Caco-2 (cell line): Measurements from ENCODE around the gene NETO2. TPM values are rescaled to one million over a fixed set of nuclear protein-coding genes. Genes with fewer than 3 reads are reported as not detected.
"Not testable (repeated sequence)": the region's sequence is repeated elsewhere in the genome, so short reads cannot be mapped to it uniquely, and the experiment has no call there.

Source experiments
- BruUV-seq: library from RNA; stranded (reverse); fragments of 400-500 nt; replicated peaks from 2 replicates; lab custom pipeline; 2021; lab: Mats Ljungman, UMichigan
- CTCF ChIA-PET: fragments of 300-600 bp; sonication (Branson Sonifier 250); formaldehyde crosslinking; loops from one replicate; lab custom pipeline; 2022; ENCODE audit warnings: antibody characterized with exemption; lab: Charles Lee
- POLR2A ChIA-PET: fragments of 300-600 bp; sonication (Branson Sonifier 250); formaldehyde crosslinking; loops from one replicate; lab custom pipeline; 2022; ENCODE audit warnings: antibody characterized with exemption; lab: Charles Lee
- DNase-seq, 2 experiments: peaks; one replicate each; pipeline versions ENCODE4 v3.0.0 to v3.0.0-alpha.2; 2020 to 2022
- H3K27me3 ChIP-seq: replicated peaks from 2 replicates; pipeline ENCODE4 v1.6.0; 2011; ENCODE audit warnings: low read length; ENCODE audit not compliant: control insufficient read depth, insufficient read depth
- H3K36me3 ChIP-seq: 2 replicates; pipeline ENCODE4 v1.5.1; 2011; ENCODE audit warnings: low read length; ENCODE audit not compliant: control insufficient read depth, insufficient read depth
- H3K4me1 ChIP-seq: fragments of 250-450 bp; sonication (Bioruptor Pico); 2 replicates; pipeline ENCODE4 v1.5.1; 2020; ENCODE audit warnings: mild to moderate bottlenecking
- H3K4me3 ChIP-seq: 2 replicates; pipeline ENCODE4 v1.5.1; 2011; ENCODE audit warnings: low read depth, mild to moderate bottlenecking, control low read depth, low read length
- H3K9me3 ChIP-seq: fragments of 250-450 bp; sonication (Bioruptor Pico); 2 replicates; pipeline ENCODE4 v1.5.1; 2020; ENCODE audit warnings: mild to moderate bottlenecking, moderate library complexity
- H3K27ac Mint-ChIP-seq: one replicate; pipeline ENCODE4 v1.8.0; 2022; ENCODE audit warnings: mixed read lengths; ENCODE audit not compliant: unreplicated experiment
- H3K27me3 Mint-ChIP-seq: one replicate; pipeline ENCODE4 v1.8.0; 2022; ENCODE audit warnings: mixed read lengths; ENCODE audit not compliant: insufficient read depth, unreplicated experiment
- H3K36me3 Mint-ChIP-seq: one replicate; pipeline ENCODE4 v1.8.0; 2022; ENCODE audit warnings: mild to moderate bottlenecking, mixed read lengths; ENCODE audit not compliant: insufficient read depth, unreplicated experiment
- H3K4me1 Mint-ChIP-seq: one replicate; pipeline ENCODE4 v1.8.0; 2022; ENCODE audit warnings: low read depth, mixed read lengths; ENCODE audit not compliant: unreplicated experiment
- H3K4me3 Mint-ChIP-seq: one replicate; pipeline ENCODE4 v1.8.0; 2022; ENCODE audit warnings: mild to moderate bottlenecking, moderate library complexity, mixed read lengths; ENCODE audit not compliant: unreplicated experiment
- H3K9me3 Mint-ChIP-seq: one replicate; pipeline ENCODE4 v1.8.0; 2022; ENCODE audit warnings: mixed read lengths; ENCODE audit not compliant: unreplicated experiment
- intact Hi-C: fragments of 100-400 bp; cut with micrococcal nuclease; formaldehyde crosslinking; loops from one replicate; pipeline ENCODE4 v1.10.0; 2022; ENCODE audit not compliant: unreplicated experiment
- total RNA-seq: library from RNA; stranded (reverse); gene quantifications from 2 replicates; pipeline ENCODE4 v1.2.3, GENCODE V29; 2022
- TF ChIP-seq, protein P1 (sequence below), 2 experiments: fragments of 200-600 bp in 1 of 2; IDR thresholded peaks; 1 replicate in 1 of 2; 2 replicates in 1 of 2; pipeline versions ENCODE4 v1.5.1 to v1.8.0; 2011 to 2022; ENCODE audit warnings: antibody characterized with exemption in 1 of 2, control low read depth in 1 of 2, inconsistent platforms in 1 of 2, low read depth in 1 of 2, low read length in 1 of 2, mild to moderate bottlenecking in 1 of 2, moderate library complexity in 1 of 2; ENCODE audit not compliant: insufficient read depth in 1 of 2, severe bottlenecking in 1 of 2, unreplicated experiment in 1 of 2

The NETO2 gene
- total RNA-seq, 1 experiment from 2014 or later: 41.2 TPM

DNA sequence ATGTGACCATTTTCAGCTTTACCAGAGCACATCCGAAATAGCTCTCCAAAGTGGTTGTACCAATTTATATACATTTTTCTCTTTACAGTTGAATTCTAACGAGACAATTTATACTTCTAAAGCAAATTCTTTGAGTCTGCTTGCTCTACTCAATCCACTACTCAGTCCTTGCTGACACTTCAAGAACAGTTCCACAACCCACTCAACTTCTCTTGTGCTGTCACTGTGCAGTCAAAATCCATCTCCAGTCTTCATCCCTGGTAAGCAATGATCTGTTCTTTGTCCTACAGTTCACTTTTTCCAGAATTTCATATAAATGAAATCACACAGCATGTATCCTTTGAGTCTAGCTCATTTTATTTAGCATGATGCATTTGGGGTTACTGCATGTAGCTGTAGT, 30.6 kb downstream of the NETO2 start:
- H3K4me1 Mint-ChIP-seq: no peaks in the 10 kb centered on the region
- no peak overlapping the region for H3K27ac Mint-ChIP-seq
- BruUV-seq: no TSS peak
- no peaks in the 10 kb centered on the region for H3K36me3 ChIP-seq
- H3K9me3 Mint-ChIP-seq: no peaks in the 10 kb centered on the region
- no peak overlapping the region for H3K4me3 Mint-ChIP-seq
- H3K27me3 ChIP-seq: no peaks in the 10 kb centered on the region
- ChIA-PET POLR2A (no interaction called here), CTCF (no interaction called here)
- TF ChIP-seq, protein P1, sequence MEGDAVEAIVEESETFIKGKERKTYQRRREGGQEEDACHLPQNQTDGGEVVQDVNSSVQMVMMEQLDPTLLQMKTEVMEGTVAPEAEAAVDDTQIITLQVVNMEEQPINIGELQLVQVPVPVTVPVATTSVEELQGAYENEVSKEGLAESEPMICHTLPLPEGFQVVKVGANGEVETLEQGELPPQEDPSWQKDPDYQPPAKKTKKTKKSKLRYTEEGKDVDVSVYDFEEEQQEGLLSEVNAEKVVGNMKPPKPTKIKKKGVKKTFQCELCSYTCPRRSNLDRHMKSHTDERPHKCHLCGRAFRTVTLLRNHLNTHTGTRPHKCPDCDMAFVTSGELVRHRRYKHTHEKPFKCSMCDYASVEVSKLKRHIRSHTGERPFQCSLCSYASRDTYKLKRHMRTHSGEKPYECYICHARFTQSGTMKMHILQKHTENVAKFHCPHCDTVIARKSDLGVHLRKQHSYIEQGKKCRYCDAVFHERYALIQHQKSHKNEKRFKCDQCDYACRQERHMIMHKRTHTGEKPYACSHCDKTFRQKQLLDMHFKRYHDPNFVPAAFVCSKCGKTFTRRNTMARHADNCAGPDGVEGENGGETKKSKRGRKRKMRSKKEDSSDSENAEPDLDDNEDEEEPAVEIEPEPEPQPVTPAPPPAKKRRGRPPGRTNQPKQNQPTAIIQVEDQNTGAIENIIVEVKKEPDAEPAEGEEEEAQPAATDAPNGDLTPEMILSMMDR (IDR thresholded peaks at IDR 0.05; ENCODE audit: insufficient read depth in 1 of 2, low read depth in 1 of 2, low read length in 1 of 2, severe bottlenecking in 1 of 2, unreplicated experiment in 1 of 2): no peak
- intact Hi-C loops: no loop called here
- peaks cover 14% of the 10 kb centered on the region for H3K36me3 Mint-ChIP-seq
- DNase-seq: no peak
- no peaks in the 10 kb centered on the region for H3K27me3 Mint-ChIP-seq
- H3K9me3 ChIP-seq: no peaks in the 10 kb centered on the region
- no peaks in the 10 kb centered on the region for H3K4me1 ChIP-seq
- no peak overlapping the region for H3K4me3 ChIP-seq

DNA sequence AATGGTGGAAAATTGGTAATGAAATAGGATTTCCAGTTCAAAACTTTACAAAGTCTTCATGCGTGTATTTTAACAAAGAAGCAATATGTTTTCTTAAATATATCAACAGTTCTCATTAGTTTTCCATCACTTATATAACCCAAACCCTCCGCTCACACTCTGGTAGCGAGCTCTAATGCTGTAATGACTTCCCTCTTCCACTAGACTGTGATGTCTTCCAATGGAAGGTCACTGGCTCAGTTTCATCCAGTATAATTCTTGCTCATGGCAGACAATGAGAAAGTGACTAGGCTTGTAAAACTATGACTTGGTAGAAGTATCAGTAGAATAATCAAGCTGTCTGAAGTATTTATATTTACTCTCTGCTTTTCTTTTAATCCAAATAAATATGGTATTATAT, 32.8 kb downstream of the NETO2 start:
- intact Hi-C loops: no loop called here
- Histone ChIP-seq H3K9me3 (no peaks in the 10 kb centered on the region), H3K4me3 (no peak overlapping the region), H3K4me1 (no peaks in the 10 kb centered on the region), H3K36me3 (no peaks in the 10 kb centered on the region), H3K27me3 (no peaks in the 10 kb centered on the region)
- no TSS peak for BruUV-seq
- Mint-ChIP-seq H3K4me3 (no peak overlapping the region), H3K36me3 (no peaks in the 10 kb centered on the region), H3K9me3 (no peaks in the 10 kb centered on the region), H3K4me1 (no peaks in the 10 kb centered on the region), H3K27me3 (no peaks in the 10 kb centered on the region), H3K27ac (no peak overlapping the region)
- DNase-seq: no peak
- TF ChIP-seq, protein P1 (IDR thresholded peaks at IDR 0.05; ENCODE audit: insufficient read depth in 1 of 2, low read depth in 1 of 2, low read length in 1 of 2, severe bottlenecking in 1 of 2, unreplicated experiment in 1 of 2): peak in 1 of 2 experiments; percentile 19
- POLR2A ChIA-PET: no interaction called here
- CTCF ChIA-PET: interaction anchor here (0.9 to 1.0 kb wide), 2 partner anchors 31 to 92 kb away, joined by 4 read pairs; no protein-coding TSS in a partner anchor

DNA sequence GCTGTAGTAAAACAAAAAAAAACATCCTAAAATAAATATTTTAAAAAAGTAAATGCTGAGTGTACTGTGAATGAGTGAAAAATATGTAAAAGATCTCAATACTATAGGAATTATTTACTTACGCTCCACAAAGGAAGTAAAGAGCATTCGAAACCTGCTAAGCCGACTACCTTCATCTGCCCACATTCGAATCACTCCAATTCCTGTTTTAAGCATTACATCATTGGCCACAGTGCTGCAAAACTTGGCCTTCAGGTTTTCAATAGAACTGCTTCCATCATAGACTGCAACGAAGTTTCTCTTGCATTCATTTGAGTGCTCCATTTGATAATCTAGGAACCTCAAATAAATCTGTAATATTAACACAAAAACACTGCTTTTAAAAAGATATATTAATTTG, 34.4 kb downstream of the NETO2 start:
- Mint-ChIP-seq H3K27me3 (no peaks in the 10 kb centered on the region), H3K9me3 (no peaks in the 10 kb centered on the region), H3K27ac (no peak overlapping the region), H3K4me1 (no peaks in the 10 kb centered on the region), H3K4me3 (no peak overlapping the region), H3K36me3 (no peaks in the 10 kb centered on the region)
- no TSS peak for BruUV-seq
- CTCF ChIA-PET: interaction anchor here (0.9 kb wide), 1 partner anchor 72 kb away, joined by 3 read pairs; no protein-coding TSS in a partner anchor
- DNase-seq: no peak
- no peak overlapping the region for H3K4me3 ChIP-seq
- H3K4me1 ChIP-seq: no peaks in the 10 kb centered on the region
- H3K9me3 ChIP-seq: no peaks in the 10 kb centered on the region
- no peaks in the 10 kb centered on the region for H3K36me3 ChIP-seq
- H3K27me3 ChIP-seq: no peaks in the 10 kb centered on the region
- POLR2A ChIA-PET: no interaction called here
- TF ChIP-seq, protein P1 (IDR thresholded peaks at IDR 0.05; ENCODE audit: insufficient read depth in 1 of 2, low read depth in 1 of 2, low read length in 1 of 2, severe bottlenecking in 1 of 2, unreplicated experiment in 1 of 2): no peak
- intact Hi-C loops: no loop called here

DNA sequence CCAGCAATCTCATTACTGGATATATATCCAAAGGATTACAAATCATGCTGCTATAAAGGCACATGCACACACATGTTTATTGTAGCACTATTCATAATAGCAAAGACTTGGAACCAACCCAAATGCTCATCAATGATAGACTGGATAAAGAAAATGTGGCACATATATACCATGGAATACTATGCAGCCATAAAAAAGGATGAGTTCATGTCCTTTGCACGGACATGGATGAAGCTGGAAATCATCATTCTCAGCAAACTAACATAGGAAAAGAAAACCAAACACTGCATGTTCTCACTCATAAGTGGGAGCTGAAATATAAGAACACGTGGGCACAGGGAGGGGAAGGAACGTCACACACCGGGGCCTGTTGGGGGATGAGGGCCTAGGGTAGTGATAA, 40.8 kb downstream of the NETO2 start:
- intact Hi-C loops, H3K27me3 Mint-ChIP-seq, H3K27ac Mint-ChIP-seq, H3K9me3 Mint-ChIP-seq, POLR2A ChIA-PET, BruUV-seq, H3K36me3 ChIP-seq, CTCF ChIA-PET, H3K36me3 Mint-ChIP-seq, H3K4me1 Mint-ChIP-seq, H3K4me3 ChIP-seq, H3K9me3 ChIP-seq, H3K4me1 ChIP-seq, DNase-seq, H3K27me3 ChIP-seq, H3K4me3 Mint-ChIP-seq: not testable (repeated sequence)

DNA sequence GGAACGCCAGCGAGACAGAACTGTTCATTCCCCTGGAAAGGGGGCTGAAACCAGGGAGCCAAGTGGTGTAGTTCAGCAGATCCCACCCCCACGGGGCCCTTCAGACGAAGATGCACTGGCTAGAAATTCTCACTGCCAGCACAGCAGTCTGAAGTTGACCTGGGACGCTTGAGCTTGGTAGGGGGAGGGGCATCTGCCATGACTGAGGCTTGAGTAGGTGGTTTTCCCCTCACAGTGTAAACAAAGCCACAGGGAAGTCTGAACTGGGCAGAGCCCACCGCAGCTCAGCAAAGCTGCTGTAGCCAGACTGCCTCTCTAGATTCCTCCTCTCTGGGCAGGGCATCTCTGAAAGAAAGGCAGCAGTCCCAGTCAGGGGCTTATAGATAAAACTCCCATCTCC, 46.6 kb downstream of the NETO2 start:
- DNase-seq, H3K4me3 ChIP-seq, H3K27me3 Mint-ChIP-seq, POLR2A ChIA-PET, H3K27me3 ChIP-seq, H3K4me3 Mint-ChIP-seq, BruUV-seq, H3K9me3 ChIP-seq, H3K9me3 Mint-ChIP-seq, H3K36me3 ChIP-seq, H3K4me1 Mint-ChIP-seq, H3K4me1 ChIP-seq, H3K27ac Mint-ChIP-seq, H3K36me3 Mint-ChIP-seq, CTCF ChIA-PET, intact Hi-C loops: not testable (repeated sequence)
